ENCODE data around the gene TBC1D3B. TPM values are rescaled to one million over a fixed set of nuclear protein-coding genes. Genes with fewer than 3 reads are reported as not detected.
"Not testable (repeated sequence)": the region's sequence is repeated elsewhere in the genome, so short reads cannot be mapped to it uniquely, and the experiment has no call there.

The TBC1D3B gene
- total RNA-seq, 2 experiments from 2014 or later, result 7.7 to 9.9 TPM

DNA sequence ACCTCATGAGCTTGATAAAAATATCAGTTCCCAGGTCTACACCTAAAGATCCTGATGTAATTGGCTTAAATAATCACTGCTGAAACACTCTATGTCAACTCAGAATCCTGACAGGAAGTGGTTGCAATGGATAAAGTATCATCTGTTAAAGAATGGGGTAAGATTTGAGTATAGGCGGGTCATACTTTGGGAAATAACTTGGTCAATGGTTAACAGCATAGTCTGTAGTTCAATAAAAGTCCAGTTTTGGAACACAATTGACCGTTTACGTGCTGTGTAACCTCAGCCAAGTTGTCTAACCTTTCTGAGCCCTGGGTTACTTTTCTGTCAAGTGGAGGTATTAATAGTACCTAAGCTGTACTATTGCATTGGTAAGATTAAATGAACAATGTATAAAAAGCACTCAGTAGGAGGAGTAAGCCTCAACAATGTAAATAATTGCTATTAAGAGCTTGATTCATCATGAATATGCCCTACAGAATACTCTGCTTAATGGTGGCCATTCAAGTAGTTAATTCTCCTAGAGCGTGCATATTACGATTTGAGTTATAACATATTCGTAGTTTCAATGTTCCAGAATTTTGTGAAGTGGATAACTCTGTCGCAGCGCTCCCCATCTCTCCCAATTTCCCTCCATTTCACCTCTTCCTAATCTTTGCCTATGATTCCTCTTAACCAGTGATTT is 17.9 kb upstream of the TBC1D3B start:
- H3K36me3 Mint-ChIP-seq; H3K4me3 Mint-ChIP-seq; DNase-seq; ATAC-seq (ENCODE audit: low read depth); H3K9me3 Mint-ChIP-seq; POLR2A ChIA-PET; H3K27ac Mint-ChIP-seq: not testable (repeated sequence)
- peaks cover 31% of the 10 kb centered on the region for H3K4me1 Mint-ChIP-seq
- peaks cover 63% of the 10 kb centered on the region for H3K27me3 Mint-ChIP-seq

DNA sequence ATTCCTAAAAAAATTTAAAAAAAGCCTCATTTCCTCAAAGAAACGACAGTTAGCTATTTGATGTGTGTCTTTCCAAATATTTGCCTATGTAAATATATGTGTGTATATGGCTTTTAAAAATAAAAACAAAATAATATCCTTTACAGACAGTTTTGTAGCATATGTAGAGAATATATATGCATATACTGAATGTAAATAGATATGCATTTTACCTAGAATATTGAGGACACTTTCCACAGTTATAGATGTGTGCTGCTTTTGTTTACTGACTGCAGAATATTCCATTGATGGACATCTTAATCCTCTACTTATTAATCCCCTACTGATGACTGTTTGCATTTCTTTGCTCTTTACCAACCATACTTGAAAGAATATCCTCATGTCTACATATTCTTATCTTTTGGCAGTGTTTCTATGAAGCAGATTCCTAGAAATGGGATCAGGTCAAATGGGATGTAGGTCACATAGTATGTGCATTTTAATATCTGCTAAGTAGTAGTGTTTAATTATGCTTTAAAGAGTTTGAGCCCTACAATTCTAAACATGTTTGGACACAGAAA is 16.9 kb upstream of the TBC1D3B start:
- no peaks in the 10 kb centered on the region for H3K36me3 Mint-ChIP-seq
- H3K4me1 Mint-ChIP-seq, result peaks cover 33% of the 10 kb centered on the region

DNA sequence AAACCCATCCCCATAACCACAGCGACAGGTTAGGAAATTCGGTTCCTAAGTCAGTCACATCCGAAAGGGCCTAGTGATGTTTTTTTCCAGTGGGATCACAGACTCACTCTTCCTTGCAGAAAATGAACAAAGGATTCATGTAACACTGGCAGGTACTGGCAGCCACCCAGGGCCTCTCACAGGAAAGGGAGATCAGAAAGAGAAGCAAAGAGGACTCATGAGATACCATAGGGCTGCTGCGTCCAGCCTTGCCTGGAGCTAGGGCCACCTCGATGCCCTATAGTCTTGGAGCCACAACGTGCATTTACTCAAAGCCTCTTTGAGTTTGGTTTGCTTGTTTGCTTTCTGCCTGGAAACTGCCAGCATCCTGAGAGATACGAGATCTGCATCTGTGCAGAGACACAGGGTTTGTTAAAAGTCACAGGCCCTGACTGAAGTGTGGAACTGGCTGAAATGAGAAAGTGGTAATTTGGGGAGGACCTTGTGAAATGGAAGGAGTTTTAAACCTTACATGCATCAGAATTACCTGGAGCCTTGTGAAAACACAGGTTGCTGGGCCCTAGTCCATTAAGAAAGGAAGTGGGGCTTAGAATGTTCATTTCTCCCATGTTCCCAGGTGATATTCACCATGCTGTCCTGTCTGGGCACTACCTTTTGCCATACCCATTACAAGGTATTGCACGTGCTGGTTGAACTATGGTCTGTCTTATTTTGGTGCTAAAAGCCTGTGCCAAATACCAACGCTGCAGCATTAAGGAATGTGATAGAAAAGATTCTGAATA is 14.3 kb upstream of the TBC1D3B start:
- ATAC-seq (ENCODE audit: low read depth); H3K36me3 Mint-ChIP-seq; DNase-seq; H3K27ac Mint-ChIP-seq; POLR2A ChIA-PET; H3K4me3 Mint-ChIP-seq; H3K9me3 Mint-ChIP-seq: not testable (repeated sequence)
- Mint-ChIP-seq H3K27me3 (peaks cover 68% of the 10 kb centered on the region), H3K4me1 (peaks cover 31% of the 10 kb centered on the region)

More for the DNA sequence above, 16.9 kb upstream of the TBC1D3B start:
- no peak for ATAC-seq (ENCODE audit: low read depth)
- H3K9me3 Mint-ChIP-seq, result no peaks in the 10 kb centered on the region
- no peak overlapping the region for H3K4me3 Mint-ChIP-seq
- H3K27me3 Mint-ChIP-seq, result peaks cover 56% of the 10 kb centered on the region
- no peak overlapping the region for H3K27ac Mint-ChIP-seq
- DNase-seq, result no peak
- POLR2A ChIA-PET, result interaction anchor here (0.6 kb wide), 1 partner anchor 1147 kb away, joined by 3 read pairs; no protein-coding TSS in a partner anchor

DNA sequence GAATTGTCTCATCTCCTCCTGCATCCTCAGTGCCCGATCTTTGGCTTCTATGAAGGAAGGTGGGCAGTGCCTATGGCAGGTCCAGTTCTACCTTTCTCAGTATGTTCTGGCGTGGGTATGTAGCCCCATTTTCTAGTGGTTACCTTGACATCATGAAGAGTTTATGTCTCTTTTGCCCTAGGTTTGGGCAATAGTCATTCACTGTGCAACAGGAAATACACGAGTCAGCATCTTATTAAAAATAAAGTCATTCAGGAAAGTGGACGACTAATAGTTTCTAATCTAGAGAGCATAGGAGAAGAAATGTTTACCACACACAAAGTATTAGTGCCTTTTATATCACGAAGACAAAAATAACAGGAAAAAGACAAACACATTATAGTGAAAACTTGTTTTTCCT is 13.6 kb upstream of the TBC1D3B start:
- peaks cover 27% of the 10 kb centered on the region for H3K4me1 Mint-ChIP-seq
- H3K4me3 Mint-ChIP-seq; DNase-seq; H3K27ac Mint-ChIP-seq; H3K36me3 Mint-ChIP-seq; POLR2A ChIA-PET; H3K9me3 Mint-ChIP-seq; ATAC-seq (ENCODE audit: low read depth): not testable (repeated sequence)
- peaks cover 71% of the 10 kb centered on the region for H3K27me3 Mint-ChIP-seq

DNA sequence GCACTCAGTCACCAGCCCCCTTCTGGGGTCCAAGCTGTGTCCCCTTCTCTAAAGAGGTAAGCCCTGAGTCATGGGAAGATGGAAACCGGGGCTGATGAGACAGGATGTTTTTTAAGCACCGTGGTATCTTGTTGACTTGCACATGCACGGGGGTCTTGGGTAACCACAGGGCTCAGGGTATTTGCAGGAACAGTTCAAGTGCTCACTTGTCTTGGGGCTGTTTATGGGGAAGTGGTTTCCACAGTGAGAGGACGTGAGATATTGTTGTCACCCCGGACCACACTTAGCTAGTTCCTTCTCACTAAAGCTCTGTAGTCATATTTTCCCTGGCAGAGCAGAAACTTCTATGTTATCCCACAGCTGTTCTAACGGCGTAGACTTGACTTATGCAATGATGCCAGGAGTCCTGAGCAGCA is 12.5 kb upstream of the TBC1D3B start:
- peak overlapping the region; percentile 56 for H3K27ac Mint-ChIP-seq
- POLR2A ChIA-PET, result no interaction called here
- H3K9me3 Mint-ChIP-seq, result no peaks in the 10 kb centered on the region
- H3K27me3 Mint-ChIP-seq, result peaks cover 74% of the 10 kb centered on the region
- H3K36me3 Mint-ChIP-seq, result no peaks in the 10 kb centered on the region
- peak overlapping the region; percentile 3 for H3K4me3 Mint-ChIP-seq
- DNase-seq (no peak), ATAC-seq (ENCODE audit: low read depth) (peak; percentile 77)
- peaks cover 27% of the 10 kb centered on the region for H3K4me1 Mint-ChIP-seq

DNA sequence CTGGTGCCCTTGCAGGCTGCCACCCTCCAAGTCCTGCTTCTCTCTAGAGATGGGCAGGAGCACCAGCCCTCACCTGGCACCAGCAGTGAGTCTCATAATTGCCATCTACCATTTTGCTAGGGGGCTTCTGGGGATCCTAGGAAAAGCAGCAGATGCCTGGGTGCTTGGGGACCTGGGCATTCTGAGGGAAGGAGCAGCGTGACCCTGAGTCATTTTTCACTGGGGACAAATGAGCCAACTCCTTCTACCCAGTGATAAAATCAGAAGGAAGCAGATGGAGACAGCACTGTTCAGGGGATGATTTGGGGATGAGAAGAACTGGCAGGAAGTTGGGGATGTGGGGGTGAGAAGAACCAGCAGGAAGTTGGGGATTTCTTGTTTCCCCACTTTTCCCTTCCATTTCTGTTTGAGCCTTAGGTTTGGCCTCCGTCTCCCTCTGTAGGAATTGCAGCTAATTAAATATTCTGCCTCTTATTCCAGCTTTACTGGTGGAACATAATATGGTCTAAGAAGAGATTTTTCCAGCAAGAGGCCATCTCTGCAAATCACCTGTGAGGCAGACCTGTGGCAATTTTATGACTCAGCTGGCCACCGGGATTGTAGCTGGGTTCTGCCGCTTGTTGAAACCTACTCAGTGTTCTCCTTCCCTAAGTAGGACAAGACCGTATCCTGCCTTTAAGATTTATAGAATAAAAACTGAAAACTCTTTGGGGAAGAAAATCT is 11.7 kb upstream of the TBC1D3B start:
- H3K36me3 Mint-ChIP-seq; H3K9me3 Mint-ChIP-seq; ATAC-seq (ENCODE audit: low read depth); H3K27ac Mint-ChIP-seq; DNase-seq; POLR2A ChIA-PET; H3K4me3 Mint-ChIP-seq: not testable (repeated sequence)
- Mint-ChIP-seq H3K27me3 (peaks cover 75% of the 10 kb centered on the region), H3K4me1 (peaks cover 27% of the 10 kb centered on the region)

DNA sequence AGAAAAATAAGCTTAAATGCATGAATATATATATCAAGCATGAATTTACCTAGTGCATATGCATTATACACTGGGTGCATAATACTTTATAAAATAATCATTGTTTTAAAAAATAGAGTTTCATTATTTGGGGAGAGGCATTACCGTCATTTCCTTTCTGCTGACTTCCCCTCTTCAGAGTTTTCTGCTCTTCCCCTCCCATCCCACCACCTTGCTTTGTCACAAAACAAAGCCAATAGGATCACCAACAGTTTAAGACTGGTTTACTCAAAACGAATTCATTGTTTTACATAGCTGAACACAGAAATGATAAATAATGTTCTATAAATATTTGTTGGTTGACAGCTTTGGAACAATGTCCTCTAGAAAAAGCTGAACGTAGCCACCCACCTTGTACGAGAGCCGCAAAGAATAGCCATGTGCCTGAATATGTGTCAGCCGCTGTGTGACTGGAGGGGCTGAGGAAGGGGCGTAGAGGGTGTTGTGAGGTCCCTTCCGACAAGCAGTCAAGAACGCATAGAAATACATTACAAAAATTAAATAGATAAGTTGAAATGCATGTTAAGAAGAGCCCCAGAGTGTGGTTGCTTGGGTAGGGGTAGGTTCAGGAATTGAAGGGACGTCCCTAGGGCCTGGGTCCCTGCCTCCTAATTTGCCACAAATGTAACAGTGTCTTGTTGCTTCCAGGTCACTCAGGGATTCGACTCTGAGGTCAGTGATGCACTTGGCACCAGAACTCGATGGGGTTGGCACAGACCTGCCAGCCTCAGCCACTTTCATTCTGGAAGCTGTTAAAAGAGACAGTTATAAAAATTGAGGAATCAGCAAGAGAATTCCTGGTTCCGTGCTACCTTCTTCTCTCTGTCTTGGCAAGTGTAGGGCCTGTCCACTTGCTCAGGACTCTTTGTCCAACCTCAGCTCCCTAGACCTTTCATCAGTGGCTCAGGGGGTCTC is 10.7 kb upstream of the TBC1D3B start:
- H3K9me3 Mint-ChIP-seq; DNase-seq; H3K27ac Mint-ChIP-seq; ATAC-seq (ENCODE audit: low read depth); H3K4me3 Mint-ChIP-seq; POLR2A ChIA-PET; H3K36me3 Mint-ChIP-seq: not testable (repeated sequence)
- Mint-ChIP-seq H3K4me1 (peaks cover 19% of the 10 kb centered on the region), H3K27me3 (peaks cover 73% of the 10 kb centered on the region)

DNA sequence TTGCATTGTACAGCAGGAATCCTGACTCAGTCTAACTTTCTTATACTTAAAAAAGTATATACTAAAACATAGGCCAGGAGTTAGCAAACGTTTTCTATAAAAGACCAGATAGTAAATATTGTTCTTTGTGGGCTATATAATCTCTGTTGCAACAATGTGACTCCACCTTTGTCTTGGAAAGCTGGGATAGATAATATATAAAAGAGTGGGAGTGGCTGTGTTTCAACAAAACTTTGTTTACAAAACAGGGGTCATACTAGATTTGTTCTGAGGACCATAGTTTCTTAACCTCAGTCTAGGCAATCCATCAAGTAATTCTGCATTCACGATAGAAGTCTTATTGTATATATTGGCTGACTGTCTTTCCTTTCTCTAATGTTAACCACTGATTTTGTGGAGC is 9.0 kb upstream of the TBC1D3B start:
- ATAC-seq (ENCODE audit: low read depth) (no peak), DNase-seq (no peak)
- Mint-ChIP-seq H3K9me3 (no peaks in the 10 kb centered on the region), H3K27ac (no peak overlapping the region), H3K27me3 (peaks cover 73% of the 10 kb centered on the region), H3K36me3 (no peaks in the 10 kb centered on the region), H3K4me3 (no peak overlapping the region), H3K4me1 (peaks cover 17% of the 10 kb centered on the region)
- POLR2A ChIA-PET, result no interaction called here

DNA sequence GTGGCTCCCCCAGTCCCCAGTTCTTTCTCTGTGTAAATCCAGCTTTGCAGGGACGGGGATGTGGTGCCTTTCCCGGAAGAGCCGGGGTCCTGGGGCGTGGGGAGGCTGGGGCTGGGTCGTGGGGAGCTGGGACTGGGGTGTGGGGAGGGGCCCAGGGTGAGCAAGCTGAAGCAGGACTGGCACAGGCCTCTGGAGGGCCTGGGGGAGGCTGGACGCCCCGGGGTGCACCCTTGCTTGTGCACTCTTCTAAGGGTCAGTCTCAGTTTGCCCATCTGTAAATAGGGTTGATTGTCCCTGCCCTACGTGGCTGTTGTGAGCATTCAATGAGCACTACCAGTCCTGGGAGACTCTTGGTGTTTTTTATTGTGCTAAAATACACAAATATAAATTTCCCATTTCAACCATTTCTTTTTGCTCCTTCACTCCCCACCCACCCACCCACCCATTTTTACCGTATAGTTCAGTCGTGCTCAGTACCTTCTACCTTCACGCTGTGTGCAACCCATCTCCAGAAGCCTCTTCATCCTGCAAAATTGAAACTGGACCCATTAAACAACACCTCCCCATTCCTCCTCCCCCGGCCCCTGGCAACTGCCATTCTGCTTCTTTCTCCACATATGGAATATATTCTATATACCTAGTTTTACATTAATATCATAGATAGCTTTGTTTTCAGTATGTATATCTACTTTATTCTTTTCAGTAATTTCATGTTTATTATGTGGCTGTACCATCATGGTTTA is 7.8 kb upstream of the TBC1D3B start:
- no peaks in the 10 kb centered on the region for H3K9me3 Mint-ChIP-seq
- H3K4me3 Mint-ChIP-seq, result peak overlapping the region; percentile 18
- no peak overlapping the region for H3K27ac Mint-ChIP-seq
- no peak for ATAC-seq (ENCODE audit: low read depth)
- peaks cover 71% of the 10 kb centered on the region for H3K27me3 Mint-ChIP-seq
- H3K36me3 Mint-ChIP-seq, result no peaks in the 10 kb centered on the region
- DNase-seq, result no peak
- POLR2A ChIA-PET, result interaction anchor here (0.6 kb wide), 1 partner anchor 372 kb away, joined by 4 read pairs; no protein-coding TSS in a partner anchor
- peaks cover 14% of the 10 kb centered on the region for H3K4me1 Mint-ChIP-seq

DNA sequence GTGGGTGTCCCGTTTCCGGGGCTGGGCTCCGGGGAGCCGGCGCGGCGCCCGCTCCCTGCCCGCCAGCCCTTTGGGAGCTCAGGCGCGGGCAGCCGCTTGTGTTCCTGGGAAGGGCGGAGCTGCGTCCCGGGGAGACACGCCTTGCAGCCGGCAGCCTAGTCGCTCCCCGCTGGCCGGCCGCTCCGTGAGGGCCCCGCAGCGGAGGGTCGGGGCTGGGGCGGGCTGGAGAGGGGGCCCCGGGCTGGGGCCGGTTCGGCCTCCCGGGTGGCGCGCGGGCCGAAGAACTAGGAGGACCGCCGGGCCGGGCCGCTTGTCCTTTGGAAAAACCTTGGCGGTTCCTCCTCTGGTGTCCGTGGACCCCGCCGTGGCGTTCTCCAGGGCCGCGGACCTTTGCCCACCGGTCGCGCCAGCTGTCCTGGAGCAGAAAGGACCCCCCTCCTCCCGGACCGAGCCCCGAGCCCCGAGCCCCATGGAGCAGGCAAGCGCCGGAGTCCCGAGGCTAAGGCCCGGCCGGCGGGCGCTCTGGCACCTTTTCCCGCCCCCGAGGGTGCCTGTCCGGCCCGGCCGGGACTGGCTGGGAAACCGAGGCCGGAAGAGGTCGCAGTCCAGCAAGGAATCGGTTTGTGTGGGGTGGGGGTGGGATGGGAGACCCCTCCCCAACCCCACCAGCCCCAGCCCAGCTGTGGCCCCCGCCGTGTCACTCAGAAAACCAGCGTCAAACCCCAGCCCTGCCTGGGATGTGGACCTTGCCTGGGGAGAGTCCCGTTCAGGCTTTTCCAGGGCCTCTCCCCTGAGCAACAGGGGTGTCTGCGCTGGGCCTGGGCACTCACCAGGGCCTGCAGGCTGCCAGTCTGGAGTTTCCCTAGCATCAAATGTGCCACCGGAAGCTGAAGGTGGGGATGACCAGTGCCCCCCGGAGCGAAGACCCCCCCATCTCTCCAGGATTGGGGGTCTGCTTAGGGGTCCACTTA is 6.8 kb upstream of the TBC1D3B start:
- POLR2A ChIA-PET, result no interaction called here
- ATAC-seq (ENCODE audit: low read depth) (peak; percentile 44), DNase-seq (no peak)
- Mint-ChIP-seq H3K36me3 (no peaks in the 10 kb centered on the region), H3K4me3 (no peak overlapping the region), H3K27ac (no peak overlapping the region), H3K9me3 (no peaks in the 10 kb centered on the region), H3K4me1 (peaks cover 7% of the 10 kb centered on the region), H3K27me3 (peaks cover 71% of the 10 kb centered on the region)

All from activated naive CD8-positive, alpha-beta T cell treated with anti-CD3 and anti-CD28 coated beads, Interleukin-2, amount 10 ng/mL, durations not matched to agents 7 days and 5 days (primary cell).